Ishikawa (cell line): ENCODE measurements around the gene GARNL3.

Experiments
- CEBPB ChIP-seq: IDR thresholded peaks from 2 replicates; pipeline ENCODE4 v1.6.1; 2012
- CREB1 ChIP-seq: IDR thresholded peaks from 2 replicates; pipeline ENCODE4 v1.6.1; 2012; ENCODE audit warnings: low read depth
- EGR1 ChIP-seq: IDR thresholded peaks from 2 replicates; pipeline ENCODE4 v1.6.1; 2012
- EP300 ChIP-seq: IDR thresholded peaks from 2 replicates; pipeline ENCODE4 v1.6.1; 2012; ENCODE audit warnings: borderline replicate concordance
- FOXM1 ChIP-seq: IDR thresholded peaks from 2 replicates; pipeline ENCODE4 v1.6.1; 2012; ENCODE audit warnings: low read depth, borderline replicate concordance
- MAX ChIP-seq: IDR thresholded peaks from 2 replicates; pipeline ENCODE4 v1.6.1; 2012
- NFIC ChIP-seq: IDR thresholded peaks from 2 replicates; pipeline ENCODE4 v1.6.1; 2012
- RAD21 ChIP-seq: IDR thresholded peaks from 2 replicates; pipeline ENCODE4 v1.6.1; 2012; ENCODE audit warnings: low read depth
- TAF1 ChIP-seq: IDR thresholded peaks from 2 replicates; pipeline ENCODE4 v1.6.1; 2012; ENCODE audit warnings: low read depth, mild to moderate bottlenecking
- TCF12 ChIP-seq: IDR thresholded peaks from 2 replicates; pipeline ENCODE4 v1.6.1; 2012; ENCODE audit warnings: low read depth
- TEAD4 ChIP-seq: IDR thresholded peaks from 2 replicates; pipeline ENCODE4 v1.6.1; 2012
- USF1 ChIP-seq: IDR thresholded peaks from 2 replicates; pipeline ENCODE4 v1.6.1; 2012
- YY1 ChIP-seq: IDR thresholded peaks from 2 replicates; pipeline ENCODE4 v1.6.1; 2012; ENCODE audit warnings: low read depth
- ZBTB7A ChIP-seq: IDR thresholded peaks from 2 replicates; pipeline ENCODE4 v1.6.1; 2012; ENCODE audit warnings: low read depth
- TF ChIP-seq, protein P1 (sequence below): IDR thresholded peaks from 2 replicates; pipeline ENCODE4 v1.6.1; 2012; ENCODE audit warnings: low read depth, mild to moderate bottlenecking

Gene GARNL3

GRCh38 chr9:127386981-127387380, 122.4 kb downstream of the GARNL3 start:
- no peak for TF ChIP-seq MAX
- no peak for TF ChIP-seq EP300
- no peak for TF ChIP-seq FOXM1
- no peak for TF ChIP-seq EGR1
- TF ChIP-seq NFIC = no peak
- TF ChIP-seq TEAD4 = no peak

DNA sequence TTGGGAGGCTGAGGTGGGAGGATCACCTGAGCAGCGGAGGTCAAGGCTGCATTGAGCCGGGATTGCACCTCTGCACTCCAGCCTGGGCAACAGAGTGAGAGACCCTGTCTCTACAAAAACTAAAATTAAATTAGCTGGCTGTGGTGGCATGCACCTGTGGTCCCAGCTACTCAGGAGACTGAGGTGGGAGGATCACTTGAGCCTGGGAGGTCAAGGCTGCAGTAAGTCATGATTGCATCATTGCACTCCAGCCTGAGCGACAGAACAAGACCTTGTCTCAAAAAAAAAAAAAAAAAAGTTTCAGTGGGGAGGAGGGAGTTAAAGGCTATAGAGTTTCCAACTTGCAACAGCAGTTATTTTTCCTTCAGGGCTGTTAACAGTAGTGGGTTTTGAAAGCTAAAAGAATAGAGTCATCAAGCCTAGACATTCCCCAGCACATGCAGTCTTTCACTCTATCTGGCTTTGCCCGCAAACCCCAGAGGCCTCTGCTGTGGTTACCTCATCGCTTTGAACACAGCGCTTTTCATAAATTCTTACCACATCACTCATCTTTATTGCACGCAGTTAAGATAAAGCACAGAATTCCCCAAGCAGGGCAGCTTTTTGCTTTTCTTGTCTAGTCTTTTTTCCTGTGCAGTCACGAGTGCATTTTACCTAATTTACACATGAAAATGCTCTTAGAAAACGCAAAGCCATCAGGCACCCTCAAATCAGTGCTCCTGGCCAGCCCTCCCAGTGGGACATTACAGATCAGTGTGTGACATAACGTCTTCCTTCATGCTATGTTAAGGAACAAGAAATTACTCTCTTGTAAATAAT, 123.7 kb downstream of the GARNL3 start:
- TF ChIP-seq, protein P1, sequence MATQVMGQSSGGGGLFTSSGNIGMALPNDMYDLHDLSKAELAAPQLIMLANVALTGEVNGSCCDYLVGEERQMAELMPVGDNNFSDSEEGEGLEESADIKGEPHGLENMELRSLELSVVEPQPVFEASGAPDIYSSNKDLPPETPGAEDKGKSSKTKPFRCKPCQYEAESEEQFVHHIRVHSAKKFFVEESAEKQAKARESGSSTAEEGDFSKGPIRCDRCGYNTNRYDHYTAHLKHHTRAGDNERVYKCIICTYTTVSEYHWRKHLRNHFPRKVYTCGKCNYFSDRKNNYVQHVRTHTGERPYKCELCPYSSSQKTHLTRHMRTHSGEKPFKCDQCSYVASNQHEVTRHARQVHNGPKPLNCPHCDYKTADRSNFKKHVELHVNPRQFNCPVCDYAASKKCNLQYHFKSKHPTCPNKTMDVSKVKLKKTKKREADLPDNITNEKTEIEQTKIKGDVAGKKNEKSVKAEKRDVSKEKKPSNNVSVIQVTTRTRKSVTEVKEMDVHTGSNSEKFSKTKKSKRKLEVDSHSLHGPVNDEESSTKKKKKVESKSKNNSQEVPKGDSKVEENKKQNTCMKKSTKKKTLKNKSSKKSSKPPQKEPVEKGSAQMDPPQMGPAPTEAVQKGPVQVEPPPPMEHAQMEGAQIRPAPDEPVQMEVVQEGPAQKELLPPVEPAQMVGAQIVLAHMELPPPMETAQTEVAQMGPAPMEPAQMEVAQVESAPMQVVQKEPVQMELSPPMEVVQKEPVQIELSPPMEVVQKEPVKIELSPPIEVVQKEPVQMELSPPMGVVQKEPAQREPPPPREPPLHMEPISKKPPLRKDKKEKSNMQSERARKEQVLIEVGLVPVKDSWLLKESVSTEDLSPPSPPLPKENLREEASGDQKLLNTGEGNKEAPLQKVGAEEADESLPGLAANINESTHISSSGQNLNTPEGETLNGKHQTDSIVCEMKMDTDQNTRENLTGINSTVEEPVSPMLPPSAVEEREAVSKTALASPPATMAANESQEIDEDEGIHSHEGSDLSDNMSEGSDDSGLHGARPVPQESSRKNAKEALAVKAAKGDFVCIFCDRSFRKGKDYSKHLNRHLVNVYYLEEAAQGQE = no peak
- peak; percentile 29; the same call in 1 of the 2 replicates for TF ChIP-seq CEBPB

DNA sequence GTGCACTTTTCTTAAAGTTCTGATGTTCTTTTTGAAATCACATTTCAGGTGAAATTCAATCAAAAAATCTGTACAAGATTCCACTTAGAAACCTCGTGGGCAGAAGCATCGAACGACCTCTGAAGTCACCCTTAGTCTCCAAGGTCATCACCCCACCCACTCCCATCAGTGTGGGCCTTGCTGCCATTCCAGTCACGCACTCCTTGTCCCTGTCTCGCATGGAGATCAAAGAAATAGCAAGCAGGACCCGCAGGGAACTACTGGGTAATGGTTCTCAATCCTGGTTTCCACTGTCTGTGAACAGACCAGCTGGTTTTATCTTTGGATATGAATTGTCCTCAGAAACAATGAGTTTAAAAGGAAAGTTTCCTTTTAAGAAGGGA, 124.3 kb downstream of the GARNL3 start:
- TF ChIP-seq, protein P1 = no peak
- TF ChIP-seq EGR1 = no peak
- no peak for TF ChIP-seq TEAD4
- no peak for TF ChIP-seq YY1
- TF ChIP-seq TCF12 = no peak
- no peak for TF ChIP-seq EP300

DNA sequence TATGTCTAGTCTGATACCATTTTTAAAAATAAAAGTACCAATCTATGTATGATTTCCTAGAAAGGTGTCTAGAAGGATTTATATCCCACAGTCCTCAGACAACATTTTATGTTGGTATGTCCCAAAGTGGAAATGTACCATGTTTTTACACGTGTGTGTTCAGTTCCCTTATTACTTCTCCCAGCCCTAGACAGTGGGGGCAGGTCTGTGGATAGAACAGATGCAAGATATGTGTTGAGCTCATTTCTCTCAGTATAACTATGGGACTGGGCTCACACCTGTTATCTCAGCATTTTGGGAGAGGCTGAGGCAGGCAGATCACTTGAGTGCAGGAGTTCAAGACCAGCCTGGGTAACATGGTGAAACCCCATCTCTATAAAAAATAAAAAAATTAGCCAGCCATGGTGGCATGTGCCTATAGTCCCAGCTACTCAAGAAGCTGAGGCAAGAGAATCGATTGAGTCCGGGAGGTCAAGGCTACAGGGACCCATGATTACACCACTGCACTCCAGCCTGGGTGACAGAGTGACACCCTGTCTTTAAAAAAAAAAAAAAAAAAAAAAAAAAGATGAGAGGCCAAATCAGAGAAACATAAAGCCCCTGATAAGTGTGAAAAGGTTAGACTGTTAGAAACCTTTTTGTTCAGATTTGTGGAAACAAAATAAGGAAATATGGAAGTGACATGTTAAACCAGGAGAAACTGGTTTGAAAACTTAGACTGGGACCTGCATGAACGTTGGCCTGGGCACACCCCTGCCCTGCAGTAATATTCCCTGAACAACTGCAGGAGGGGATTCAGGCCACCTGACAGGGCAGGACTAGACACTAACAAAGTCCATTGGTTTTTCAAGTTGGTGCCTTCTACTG, 125.0 kb downstream of the GARNL3 start:
- TF ChIP-seq YY1 = no peak
- TF ChIP-seq EP300 = no peak
- TF ChIP-seq RAD21 = no peak
- no peak for TF ChIP-seq ZBTB7A
- TF ChIP-seq CREB1 = no peak
- TF ChIP-seq NFIC = no peak
- no peak for TF ChIP-seq MAX
- no peak for TF ChIP-seq EGR1
- TF ChIP-seq TAF1 = no peak
- TF ChIP-seq TCF12 = no peak
- TF ChIP-seq, protein P1 = no peak
- no peak for TF ChIP-seq FOXM1
- TF ChIP-seq CEBPB = no peak
- no peak for TF ChIP-seq TEAD4

- TF ChIP-seq TAF1 (no peak), USF1 (no peak), CEBPB (no peak), FOXM1 (no peak), NFIC (no peak), TCF12 (no peak), YY1 (no peak), TEAD4 (no peak), EGR1 (no peak), CREB1 (no peak), ZBTB7A (no peak), MAX (no peak), RAD21 (no peak), EP300 (no peak)
- TF ChIP-seq, protein P1 = no peak
Observed at GRCh38 chr9:127390248-127390545, 125.6 kb downstream of the GARNL3 start.
